GM19240 (cell line): Measurements from ENCODE around the gene BBS9.

Source experiments
- DNase-seq: peaks from one replicate; pipeline ENCODE4 v3.0.0; 2011; ENCODE audit warnings: low spot score; ENCODE audit not compliant: insufficient read length

Gene BBS9

GRCh38 chr7:33593611-33594010, 464.2 kb downstream of the BBS9 start:
- no peak for DNase-seq

- no peak for DNase-seq
Observed at GRCh38 chr7:33596686-33597085, 467.3 kb downstream of the BBS9 start.

DNA sequence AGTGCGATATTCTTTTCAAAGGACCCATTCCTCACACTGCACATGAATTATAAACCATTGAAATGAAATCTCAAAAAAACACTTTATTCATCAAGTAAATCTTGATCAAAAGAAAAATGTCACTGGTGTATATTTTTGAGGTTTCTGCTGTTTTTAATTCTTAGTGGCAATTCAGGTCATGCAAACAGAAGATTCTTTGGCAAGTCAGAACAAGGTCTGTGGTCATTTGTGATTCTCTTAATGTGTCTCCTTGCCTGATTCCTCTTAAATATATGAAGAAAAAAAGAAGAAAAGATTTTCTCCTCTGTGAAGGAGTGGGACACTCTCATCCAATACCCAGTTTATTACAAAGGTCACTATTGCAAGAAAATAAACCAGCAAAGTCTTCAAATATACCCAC, 467.8 kb downstream of the BBS9 start:
- no peak for DNase-seq

DNA sequence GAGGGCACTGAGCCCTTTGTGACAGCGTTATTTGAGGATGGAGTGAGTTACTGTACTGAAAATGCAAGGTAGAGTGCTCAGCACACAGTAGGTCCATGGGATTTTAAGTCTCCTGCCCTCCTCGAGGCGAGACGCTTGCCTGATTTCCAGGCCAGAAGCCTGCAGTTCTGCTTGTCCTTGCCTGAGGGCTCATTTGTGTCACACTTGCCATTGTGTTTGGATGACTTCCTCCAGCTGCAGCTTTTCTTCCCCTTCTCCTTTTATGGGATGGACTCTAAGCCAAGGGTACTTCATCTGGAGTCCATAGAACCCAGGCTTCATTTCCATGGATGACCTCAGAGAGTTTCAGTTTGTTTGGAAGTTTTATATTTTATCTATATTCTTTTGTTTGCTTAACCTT, 471.7 kb downstream of the BBS9 start:
- no peak for DNase-seq

DNA sequence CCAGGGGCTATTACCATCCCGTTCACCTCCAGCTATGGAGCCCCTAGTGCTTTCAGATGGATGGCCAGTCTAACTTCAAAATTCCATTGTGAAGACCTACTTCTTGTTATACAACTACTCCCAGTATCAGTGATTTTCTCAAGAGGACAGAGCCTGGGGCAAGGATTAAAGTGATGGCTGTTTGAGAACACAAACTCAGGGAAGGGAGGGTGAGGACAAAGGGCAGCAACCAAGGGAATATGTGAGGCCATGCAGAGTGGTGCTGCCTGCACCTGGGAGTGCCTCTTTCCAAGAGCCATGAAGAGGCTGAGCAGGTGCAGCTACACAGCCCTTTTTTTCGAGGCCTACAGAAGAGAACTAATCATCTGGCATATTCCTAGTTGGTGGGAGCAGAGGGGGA, 472.5 kb downstream of the BBS9 start:
- no peak for DNase-seq

DNA sequence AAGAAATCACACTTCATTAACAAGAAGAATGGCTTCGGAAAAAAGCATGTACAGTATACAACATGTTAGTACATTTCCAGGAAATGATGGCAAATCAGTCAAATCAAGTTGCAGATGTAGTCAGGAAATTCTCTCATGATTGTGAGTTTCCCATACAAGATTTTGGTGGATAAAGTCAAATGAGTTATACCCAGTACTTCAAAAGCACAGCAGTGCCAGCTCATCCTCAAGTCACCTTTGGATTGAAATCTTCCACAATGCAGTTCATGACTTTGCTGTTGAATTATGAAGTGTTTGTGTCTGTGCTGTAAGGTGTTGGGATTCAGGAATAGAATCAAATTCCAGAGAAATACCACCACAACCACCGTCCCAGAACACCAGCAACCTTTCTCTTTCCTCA, 474.7 kb downstream of the BBS9 start:
- DNase-seq, result no peak

DNA sequence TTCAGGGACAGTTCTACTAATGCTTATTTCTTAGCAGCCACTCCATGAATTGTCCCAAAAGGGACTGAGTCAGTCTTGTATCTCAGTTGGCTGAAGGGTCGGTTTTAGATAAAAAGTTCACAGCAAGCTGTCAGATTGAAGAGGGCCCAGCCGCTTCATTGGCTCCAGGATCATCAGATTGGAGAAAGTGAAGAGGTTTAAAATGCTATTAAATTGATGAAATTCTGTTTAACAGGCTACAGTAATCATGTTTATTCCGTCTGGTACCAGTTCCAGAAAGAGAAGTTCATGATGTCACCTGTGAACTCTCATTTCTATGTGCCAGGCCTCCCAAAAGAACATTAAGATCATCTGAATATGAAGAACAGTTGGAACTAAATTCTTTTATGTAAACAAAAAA, 481.6 kb downstream of the BBS9 start:
- DNase-seq, result no peak

- DNase-seq, result no peak
Observed at GRCh38 chr7:33612442-33612841, 483.1 kb downstream of the BBS9 start.

DNA sequence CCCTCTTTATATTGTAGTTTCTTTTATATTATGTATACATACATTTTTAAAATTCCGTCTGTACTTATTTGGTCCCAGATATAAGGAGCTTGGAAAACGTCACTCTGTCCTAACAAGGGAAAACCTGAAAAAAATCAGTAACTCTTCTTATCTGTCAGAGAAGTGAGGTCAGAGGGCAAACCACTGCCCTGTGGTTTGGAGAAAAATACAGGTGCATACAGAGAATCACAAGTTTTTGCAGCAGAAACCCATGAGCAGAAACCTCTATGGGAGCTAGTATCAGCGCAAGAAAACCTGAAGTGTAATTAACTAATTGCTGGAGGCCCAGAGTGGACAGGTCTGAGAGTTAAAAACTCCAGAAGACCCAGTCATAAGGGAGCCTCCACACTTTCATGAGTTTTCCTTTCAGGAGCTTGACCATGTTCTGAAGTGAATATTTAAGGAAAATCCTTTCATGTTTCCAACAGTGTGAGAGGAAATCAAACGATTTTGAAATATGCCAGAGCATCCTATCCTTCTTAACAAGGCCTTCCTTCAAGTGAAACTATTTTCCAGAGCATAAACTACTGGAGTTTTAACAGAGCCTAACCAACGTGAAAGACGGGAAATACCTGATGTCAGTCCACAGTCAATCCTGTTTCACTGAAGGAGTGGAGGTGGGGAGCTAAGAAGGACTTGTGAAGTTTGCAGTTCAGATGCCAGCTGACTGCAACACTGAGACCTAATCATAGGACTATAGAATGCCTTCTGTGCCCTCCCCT, 485.2 kb downstream of the BBS9 start:
- DNase-seq, result no peak

DNA sequence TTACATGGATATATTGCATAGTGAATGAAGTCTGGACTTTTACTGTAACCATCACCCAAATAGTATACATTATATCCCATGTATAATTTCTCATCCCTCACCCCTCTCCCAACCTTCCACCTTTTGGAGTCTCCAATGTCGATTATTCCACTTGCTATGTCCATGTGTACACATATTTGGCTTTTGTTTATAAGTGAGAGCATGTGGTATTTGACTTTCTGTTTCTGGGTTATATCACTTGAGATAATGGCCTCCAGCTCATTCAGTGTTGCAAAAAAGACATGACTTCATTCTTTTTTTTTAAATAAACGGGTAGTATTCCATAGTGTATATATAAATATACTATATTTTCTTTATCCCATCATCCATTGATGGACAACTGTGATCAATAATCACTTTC, 487.4 kb downstream of the BBS9 start:
- no peak for DNase-seq

DNA sequence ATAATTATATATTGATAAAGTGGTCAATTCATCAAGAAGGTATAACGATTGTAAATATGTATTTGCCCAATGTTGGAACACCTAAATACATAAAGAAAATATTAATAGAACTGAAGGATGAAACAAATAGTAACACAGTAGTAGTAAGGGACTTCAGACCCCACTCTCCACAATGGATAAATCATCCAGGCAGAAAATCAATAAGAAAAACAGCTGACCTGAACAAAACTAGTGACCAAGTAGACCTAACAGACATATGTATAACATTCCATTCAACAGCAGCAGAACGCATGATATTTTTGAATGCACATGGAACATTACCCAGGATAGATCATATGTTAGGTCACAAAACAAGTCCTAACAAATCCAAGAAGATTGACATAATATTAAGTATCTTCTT, 489.9 kb downstream of the BBS9 start:
- no peak for DNase-seq

- DNase-seq, result no peak
Observed at GRCh38 chr7:33623267-33623666, 493.9 kb downstream of the BBS9 start.

DNA sequence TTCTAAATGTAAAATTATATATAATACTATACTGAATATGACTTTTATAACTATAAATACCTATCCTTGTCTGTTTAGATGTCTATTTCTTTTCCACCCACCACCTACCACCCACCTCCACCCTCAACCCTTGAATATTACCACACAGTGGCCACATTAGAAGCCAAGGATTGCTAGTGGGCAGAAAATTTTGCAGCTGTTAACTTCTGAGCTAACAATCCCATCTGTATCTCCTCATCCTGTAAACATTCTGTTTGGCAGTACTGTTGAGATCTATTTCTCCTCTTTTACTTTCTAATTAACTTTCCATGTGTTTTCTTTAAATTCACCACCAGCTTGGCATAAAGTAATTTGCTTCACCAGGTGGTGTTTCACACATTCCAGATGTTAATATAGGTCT, 494.9 kb downstream of the BBS9 start:
- no peak for DNase-seq

DNA sequence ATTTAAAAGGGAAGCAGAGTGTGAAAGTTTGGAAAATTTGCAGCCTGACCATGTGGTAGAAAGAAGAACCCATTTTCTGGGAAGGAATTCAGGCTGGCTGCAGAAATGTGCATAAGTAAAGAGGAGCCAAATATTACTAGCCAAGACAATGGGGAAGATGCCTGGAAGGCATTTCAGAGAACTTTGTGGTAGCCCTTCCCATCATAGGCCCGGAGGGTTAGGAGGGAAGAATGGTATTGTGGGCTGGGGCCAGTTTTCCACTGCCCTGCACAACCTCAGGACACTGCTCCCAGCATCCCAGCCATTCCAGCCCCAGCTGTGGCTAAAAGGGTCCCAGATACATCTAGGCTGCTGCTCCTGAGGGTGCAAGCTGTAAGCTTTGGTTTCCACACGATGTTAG, 497.5 kb downstream of the BBS9 start:
- no peak for DNase-seq

DNA sequence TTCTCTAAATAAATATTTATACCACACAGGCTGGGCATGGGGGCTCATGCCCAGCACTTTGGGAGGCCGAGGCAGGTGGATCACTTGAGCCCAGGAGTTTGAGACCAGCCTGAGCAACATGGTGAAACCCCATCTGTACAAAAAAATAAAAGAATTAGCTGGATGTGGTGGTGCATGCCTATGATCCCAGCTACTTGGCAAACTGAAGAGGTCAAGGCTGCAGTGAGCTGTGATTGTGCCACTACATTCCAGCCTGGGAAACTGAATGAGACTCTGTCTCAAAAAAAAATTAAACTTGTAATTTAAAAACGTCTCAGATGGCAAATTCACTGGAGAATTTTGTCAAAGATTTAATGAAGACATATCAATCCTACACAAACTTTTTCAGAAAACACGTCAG, 498.4 kb downstream of the BBS9 start:
- no peak for DNase-seq

DNA sequence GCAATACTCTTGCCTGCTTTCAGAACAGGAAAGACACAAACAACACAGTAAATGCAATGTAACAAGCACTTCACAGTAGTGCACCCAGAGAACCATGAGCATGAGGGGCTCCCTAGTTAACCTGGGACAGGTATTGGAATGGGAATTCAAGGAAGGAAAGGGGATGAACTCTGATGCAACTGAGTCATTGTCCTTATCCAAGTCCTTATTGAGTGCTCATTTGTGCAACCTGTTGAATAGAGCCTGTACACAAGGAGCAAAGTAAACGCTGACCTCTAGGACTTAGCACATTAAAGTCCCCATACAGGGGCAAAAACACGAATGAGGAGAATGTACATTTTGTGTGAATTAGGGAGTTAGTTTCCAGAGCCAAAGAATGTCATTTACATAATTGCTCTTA, 499.5 kb downstream of the BBS9 start:
- no peak for DNase-seq

- no peak for DNase-seq
Observed at GRCh38 chr7:33630359-33630758, 501.0 kb downstream of the BBS9 start.

- no peak for DNase-seq
Observed at GRCh38 chr7:33632322-33632721, 503.0 kb downstream of the BBS9 start.

DNA sequence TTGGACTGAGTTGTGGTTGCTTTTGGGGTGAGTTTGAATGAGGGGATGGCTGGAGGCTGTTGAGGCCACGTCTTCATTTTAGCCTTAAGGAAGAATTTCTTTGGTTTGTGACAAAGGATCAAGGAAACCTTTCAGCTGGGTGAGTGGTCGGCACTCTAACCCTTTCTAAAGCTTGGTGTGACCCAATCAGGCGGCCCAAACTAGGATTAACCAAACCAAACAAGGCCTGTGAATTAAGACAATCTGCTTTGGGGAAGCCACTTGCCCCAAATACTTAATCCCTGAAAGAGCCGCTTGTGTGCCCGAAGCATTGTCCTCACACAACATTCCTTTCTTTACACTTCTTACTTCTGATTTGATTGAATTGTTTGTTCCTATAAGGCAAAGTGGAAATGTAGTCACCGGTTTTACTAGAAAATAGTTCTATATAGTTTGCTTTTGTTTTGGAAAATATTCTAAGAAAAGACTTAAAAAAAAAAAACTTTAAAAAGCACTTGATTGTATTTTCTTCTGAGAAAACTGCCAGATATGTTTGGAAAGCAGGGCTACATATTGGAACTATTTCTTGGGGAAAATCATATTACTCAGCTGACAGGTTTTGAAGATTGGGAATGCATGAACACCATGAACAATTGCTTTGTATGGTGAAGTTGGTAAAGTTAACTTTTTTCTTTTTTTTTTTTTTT, 503.6 kb downstream of the BBS9 start:
- no peak for DNase-seq

DNA sequence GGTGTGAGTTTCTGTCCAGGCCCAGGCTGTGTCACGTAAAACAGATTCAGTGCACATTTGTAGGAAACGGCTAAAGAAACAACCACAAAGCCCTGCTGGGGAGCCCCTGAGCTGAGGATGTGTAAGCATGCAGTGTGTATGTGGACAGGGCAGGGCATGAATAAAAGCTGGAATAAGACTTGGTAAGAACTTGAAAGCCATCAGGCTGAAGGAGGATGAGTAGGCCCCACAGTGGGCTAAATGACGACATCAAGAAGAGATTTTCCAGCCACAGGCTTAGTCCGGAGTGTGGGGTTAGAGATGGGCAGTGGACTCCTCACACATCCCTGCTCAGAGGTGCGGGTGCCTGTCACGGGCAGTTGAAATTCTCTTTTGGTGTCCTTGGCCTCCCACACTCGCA, 505.2 kb downstream of the BBS9 start:
- DNase-seq, result no peak

DNA sequence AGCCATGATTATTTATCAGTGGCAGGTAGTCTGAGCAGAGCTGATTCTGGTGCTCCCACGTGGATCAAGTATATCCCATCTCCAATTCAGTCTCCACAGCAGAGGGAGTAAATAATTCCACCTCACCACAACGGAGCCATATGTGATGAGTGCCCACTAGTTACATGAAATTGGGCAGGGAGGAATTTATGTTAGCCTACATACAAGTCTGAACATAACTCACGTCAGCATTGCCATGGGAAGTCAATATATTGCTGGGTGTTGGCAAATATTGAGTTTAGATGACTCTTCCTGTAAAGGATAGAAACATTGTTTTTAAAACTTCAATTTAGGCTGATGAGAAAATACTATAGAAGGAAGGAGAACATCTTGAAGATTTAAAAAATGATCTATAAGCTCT, 507.0 kb downstream of the BBS9 start:
- DNase-seq, result no peak

GRCh38 chr7:33639552-33640197, 510.3 kb downstream of the BBS9 start:
- DNase-seq, result no peak

DNA sequence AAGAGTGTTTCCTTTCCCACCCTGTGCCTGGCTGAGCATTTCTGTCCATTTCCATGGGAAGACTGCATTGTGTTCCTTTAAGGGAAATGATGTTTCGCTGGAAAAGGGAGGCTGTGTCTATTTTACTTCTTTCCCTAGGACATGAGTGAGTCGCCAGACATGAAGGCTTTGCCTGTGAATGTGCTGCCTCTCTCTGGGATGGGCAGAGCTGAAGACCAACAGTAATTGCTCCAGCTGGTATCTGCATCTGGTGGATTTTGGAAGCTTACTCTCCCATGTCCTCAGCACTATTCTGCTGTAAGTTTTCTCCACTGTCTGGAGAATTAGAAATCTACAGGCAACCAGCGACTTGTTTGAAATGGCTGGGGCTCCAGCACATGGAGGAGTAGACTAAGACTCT, 511.4 kb downstream of the BBS9 start:
- DNase-seq, result no peak
